NT2/D1 (cell line): ENCODE data around the gene TBC1D2B.

Experiments used
- SUZ12 ChIP-seq: IDR thresholded peaks from 2 replicates; pipeline ENCODE4 v1.6.1; 2011; ENCODE audit not compliant: insufficient read length, insufficient read depth; ENCODE audit errors: extremely low read depth
- YY1 ChIP-seq: IDR thresholded peaks from 2 replicates; pipeline ENCODE4 v1.6.1; 2011; ENCODE audit not compliant: insufficient read length, insufficient read depth
- ZNF274 ChIP-seq: IDR thresholded peaks from 2 replicates; pipeline ENCODE4 v1.6.1; 2011; ENCODE audit warnings: mild to moderate bottlenecking, low read depth, low read length

- no peak for TF ChIP-seq YY1
- TF ChIP-seq ZNF274 = no peak
- no peak for TF ChIP-seq SUZ12
Measured at GRCh38 chr15:77982127-77982490, 95.4 kb downstream of the TBC1D2B start.
